Lower leg skin (tissue), 3 donors: ENCODE measurements around the gene TAX1BP3.

ENCODE experiments used
- POLR2A ChIP-seq, 2 donors: fragments of 450-650 bp; IDR thresholded peaks; one replicate each; pipeline ENCODE4 v1.6.1; 2016 to 2017; ENCODE audit warnings: antibody characterized with exemption in 2 of 2, mild to moderate bottlenecking in 1 of 2, moderate library complexity in 1 of 2
- TF ChIP-seq, protein P1 (sequence below), 3 donors: fragments of 450-650 bp; IDR thresholded peaks; one replicate each; pipeline ENCODE4 v1.5.1; 2016; ENCODE audit warnings: antibody characterized with exemption in 3 of 3, mild to moderate bottlenecking in 3 of 3, moderate library complexity in 2 of 3

DNA sequence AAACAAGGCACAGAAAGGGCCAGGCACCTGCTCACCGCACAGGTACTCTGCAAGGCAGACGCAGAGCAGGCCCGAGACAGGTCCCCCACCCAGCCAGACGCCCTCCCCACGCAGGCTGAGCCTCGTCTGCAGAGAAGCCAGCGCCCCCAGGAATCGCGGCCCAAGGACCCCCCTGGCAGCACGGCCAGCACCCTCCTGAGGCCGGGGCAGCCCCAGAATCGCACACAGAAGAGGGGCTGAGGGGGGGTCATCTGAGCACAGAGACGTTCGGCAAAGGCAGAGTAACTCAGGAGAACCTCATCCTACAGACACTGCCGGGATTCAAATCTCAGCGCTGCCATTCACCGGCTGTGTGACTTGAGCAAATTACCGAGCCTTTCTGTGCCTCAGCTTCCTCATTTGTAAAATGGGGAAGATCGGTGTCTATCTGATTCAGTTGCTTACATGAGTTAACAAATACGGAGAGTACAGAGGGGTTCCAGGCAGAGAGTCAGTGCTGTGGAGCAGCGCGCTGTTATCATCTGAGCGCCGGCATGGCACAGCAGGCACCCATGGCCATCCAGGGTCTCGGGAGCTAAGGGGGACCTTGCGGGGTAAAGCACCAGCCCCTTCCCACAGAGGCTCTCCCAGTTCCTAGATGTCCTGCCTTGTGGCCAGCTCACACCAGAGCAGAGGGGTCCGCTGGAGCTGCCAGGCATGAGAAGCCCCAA lies 10.6 kb upstream of the TAX1BP3 start:
- TF ChIP-seq, protein P1, sequence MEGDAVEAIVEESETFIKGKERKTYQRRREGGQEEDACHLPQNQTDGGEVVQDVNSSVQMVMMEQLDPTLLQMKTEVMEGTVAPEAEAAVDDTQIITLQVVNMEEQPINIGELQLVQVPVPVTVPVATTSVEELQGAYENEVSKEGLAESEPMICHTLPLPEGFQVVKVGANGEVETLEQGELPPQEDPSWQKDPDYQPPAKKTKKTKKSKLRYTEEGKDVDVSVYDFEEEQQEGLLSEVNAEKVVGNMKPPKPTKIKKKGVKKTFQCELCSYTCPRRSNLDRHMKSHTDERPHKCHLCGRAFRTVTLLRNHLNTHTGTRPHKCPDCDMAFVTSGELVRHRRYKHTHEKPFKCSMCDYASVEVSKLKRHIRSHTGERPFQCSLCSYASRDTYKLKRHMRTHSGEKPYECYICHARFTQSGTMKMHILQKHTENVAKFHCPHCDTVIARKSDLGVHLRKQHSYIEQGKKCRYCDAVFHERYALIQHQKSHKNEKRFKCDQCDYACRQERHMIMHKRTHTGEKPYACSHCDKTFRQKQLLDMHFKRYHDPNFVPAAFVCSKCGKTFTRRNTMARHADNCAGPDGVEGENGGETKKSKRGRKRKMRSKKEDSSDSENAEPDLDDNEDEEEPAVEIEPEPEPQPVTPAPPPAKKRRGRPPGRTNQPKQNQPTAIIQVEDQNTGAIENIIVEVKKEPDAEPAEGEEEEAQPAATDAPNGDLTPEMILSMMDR (IDR thresholded peaks at IDR 0.05): no peak
- no peak for TF ChIP-seq POLR2A (IDR thresholded peaks at IDR 0.05)
